Neural cell (in vitro differentiated cells): ENCODE measurements around the gene MPDZ. TPM values are rescaled to one million over a fixed set of nuclear protein-coding genes. Genes with fewer than 3 reads are reported as not detected.

ENCODE experiments used
- H2AFZ ChIP-seq: fragments of 200-600, 300-800 bp; sonication (generic), shearing (Covaris generic); 2 replicates; pipeline ENCODE4 v1.6.0; 2014; ENCODE audit warnings: low read depth, mild to moderate bottlenecking, antibody characterized with exemption, low read length, moderate library complexity
- H3F3A ChIP-seq: fragments of 200-600 bp; shearing (Covaris generic); 2 replicates; pipeline ENCODE4 v1.6.1; 2016; ENCODE audit warnings: mild to moderate bottlenecking, moderate library complexity, mixed read lengths, antibody characterized with exemption, low read length; ENCODE audit not compliant: insufficient read depth, poor library complexity, severe bottlenecking
- H3K27ac ChIP-seq: fragments of 200-600, 300-800 bp; sonication (generic), shearing (Covaris generic); 2 replicates; pipeline ENCODE4 v1.5.1; 2014; ENCODE audit warnings: mild to moderate bottlenecking, low read length, moderate library complexity
- H3K27me3 ChIP-seq: fragments of 300-800, 200-600 bp; sonication (generic), shearing (Covaris generic); 2 replicates; pipeline ENCODE4 v1.6.0; 2014; ENCODE audit warnings: mild to moderate bottlenecking, low read depth, low read length, moderate library complexity; ENCODE audit not compliant: insufficient read depth
- H3K36me3 ChIP-seq: fragments of 300-800, 200-600 bp; sonication (generic), shearing (Covaris generic); 2 replicates; pipeline ENCODE4 v1.5.1; 2014; ENCODE audit warnings: mild to moderate bottlenecking, antibody characterized with exemption, low read length, moderate library complexity; ENCODE audit not compliant: insufficient read depth
- H3K4me2 ChIP-seq: fragments of 300-800, 200-600 bp; sonication (generic), shearing (Covaris generic); 2 replicates; pipeline ENCODE4 v1.6.0; 2014; ENCODE audit warnings: mild to moderate bottlenecking, low read length
- H3K4me3 ChIP-seq: fragments of 300-800, 200-600 bp; sonication (generic), shearing (Covaris generic); 2 replicates; pipeline ENCODE4 v1.5.1; 2014; ENCODE audit warnings: mild to moderate bottlenecking, low read length, moderate library complexity
- H3K79me2 ChIP-seq: fragments of 200-600 bp; shearing (Covaris generic); replicated peaks from 2 replicates; pipeline ENCODE4 v1.6.0; 2014; ENCODE audit warnings: mild to moderate bottlenecking, low read length, moderate library complexity; ENCODE audit not compliant: insufficient read depth
- H3K9ac ChIP-seq: fragments of 300-800, 200-600 bp; sonication (generic), shearing (Covaris generic); 2 replicates; pipeline ENCODE4 v1.6.1; 2016; ENCODE audit warnings: mild to moderate bottlenecking, low read length, mixed read lengths
- H3K9me2 ChIP-seq: fragments of 200-600 bp; shearing (Covaris generic); 2 replicates; pipeline ENCODE4 v1.6.1; 2016; ENCODE audit warnings: mild to moderate bottlenecking, low read length, mixed read lengths; ENCODE audit not compliant: insufficient read depth
- H3K9me3 ChIP-seq: fragments of 200-600, 300-800 bp; sonication (generic), shearing (Covaris generic); 2 replicates; pipeline ENCODE4 v1.6.1; 2016; ENCODE audit warnings: mild to moderate bottlenecking, mixed run types, low read length, moderate library complexity, mixed read lengths
- H4K20me1 ChIP-seq: fragments of 200-600 bp; shearing (Covaris generic); 2 replicates; pipeline ENCODE4 v1.6.1; 2016; ENCODE audit warnings: mild to moderate bottlenecking, mixed run types; ENCODE audit not compliant: insufficient read depth
- EP300 ChIP-seq: fragments of 450-650 bp; conservative IDR thresholded peaks from 2 replicates; pipeline ENCODE4 v1.6.1; 2014; ENCODE audit warnings: antibody characterized with exemption, mild to moderate bottlenecking, moderate library complexity; ENCODE audit not compliant: poor library complexity, severe bottlenecking
- EZH2 ChIP-seq: fragments of 200-600, 300-800 bp; shearing (Covaris generic), sonication (generic); IDR thresholded peaks from 2 replicates; pipeline ENCODE4 v1.6.1; 2014; ENCODE audit warnings: antibody characterized with exemption, low read length, borderline replicate concordance, mild to moderate bottlenecking; ENCODE audit not compliant: insufficient read depth, poor library complexity, severe bottlenecking
- MXI1 ChIP-seq: fragments of 450-650 bp; conservative IDR thresholded peaks from 2 replicates; pipeline ENCODE4 v1.6.1; 2014; ENCODE audit warnings: antibody characterized with exemption, mild to moderate bottlenecking; ENCODE audit not compliant: poor library complexity, severe bottlenecking
- POLR2AphosphoS5 ChIP-seq: IDR thresholded peaks from 2 replicates; pipeline ENCODE4 v1.6.1; 2012
- RAD21 ChIP-seq: fragments of 450-650 bp; conservative IDR thresholded peaks from 2 replicates; pipeline ENCODE4 v1.6.1; 2014; ENCODE audit warnings: antibody characterized with exemption, mild to moderate bottlenecking, moderate library complexity
- SMC3 ChIP-seq: fragments of 450-650 bp; conservative IDR thresholded peaks from 2 replicates; pipeline ENCODE4 v1.6.1; 2014; ENCODE audit warnings: antibody characterized with exemption, mild to moderate bottlenecking, moderate library complexity; ENCODE audit not compliant: poor library complexity
- TAF1 ChIP-seq: IDR thresholded peaks from 2 replicates; pipeline ENCODE4 v1.6.1; 2012; ENCODE audit warnings: low read depth
- polyA plus RNA-seq: library from polyadenylated mRNA; depleted of rRNA; stranded (reverse); fragments of >200 nt; gene quantifications from 2 replicates; pipeline ENCODE4 v1.2.3, GENCODE V29; 2014
- TF ChIP-seq, protein P1 (sequence below): fragments of 450-650 bp; IDR thresholded peaks from 2 replicates; pipeline ENCODE4 v1.5.1; 2014; ENCODE audit warnings: antibody characterized with exemption, mild to moderate bottlenecking, moderate library complexity; ENCODE audit not compliant: poor library complexity, severe bottlenecking
- TF ChIP-seq, protein P2 (sequence below): IDR thresholded peaks from 2 replicates; pipeline ENCODE4 v1.6.1; 2012; ENCODE audit warnings: borderline replicate concordance

The MPDZ gene
- polyA plus RNA-seq, 1 donor from 2014 or later: 13.1 TPM

DNA sequence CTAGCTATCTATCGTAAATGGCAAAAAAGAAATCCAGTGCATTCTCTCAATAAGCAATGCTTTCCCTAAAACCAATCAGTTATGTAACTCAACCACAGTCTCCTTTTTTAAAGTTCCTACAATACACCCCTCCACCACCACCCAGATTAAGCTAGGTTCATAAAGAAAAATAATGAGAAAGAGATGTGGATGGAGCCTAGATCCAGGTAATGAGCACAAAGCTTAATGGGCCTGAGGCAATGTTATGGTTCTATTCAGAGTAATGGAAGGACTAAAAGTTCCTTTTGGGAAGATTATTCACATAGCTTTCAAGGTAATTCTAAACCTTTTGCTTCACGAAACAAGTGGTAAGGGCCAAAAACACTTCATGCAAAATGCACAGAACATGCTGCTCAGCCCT, 113.5 kb downstream of the MPDZ start:
- no peak for TF ChIP-seq RAD21
- TF ChIP-seq SMC3: no peak
- no peak for TF ChIP-seq POLR2AphosphoS5
- TF ChIP-seq, protein P1, sequence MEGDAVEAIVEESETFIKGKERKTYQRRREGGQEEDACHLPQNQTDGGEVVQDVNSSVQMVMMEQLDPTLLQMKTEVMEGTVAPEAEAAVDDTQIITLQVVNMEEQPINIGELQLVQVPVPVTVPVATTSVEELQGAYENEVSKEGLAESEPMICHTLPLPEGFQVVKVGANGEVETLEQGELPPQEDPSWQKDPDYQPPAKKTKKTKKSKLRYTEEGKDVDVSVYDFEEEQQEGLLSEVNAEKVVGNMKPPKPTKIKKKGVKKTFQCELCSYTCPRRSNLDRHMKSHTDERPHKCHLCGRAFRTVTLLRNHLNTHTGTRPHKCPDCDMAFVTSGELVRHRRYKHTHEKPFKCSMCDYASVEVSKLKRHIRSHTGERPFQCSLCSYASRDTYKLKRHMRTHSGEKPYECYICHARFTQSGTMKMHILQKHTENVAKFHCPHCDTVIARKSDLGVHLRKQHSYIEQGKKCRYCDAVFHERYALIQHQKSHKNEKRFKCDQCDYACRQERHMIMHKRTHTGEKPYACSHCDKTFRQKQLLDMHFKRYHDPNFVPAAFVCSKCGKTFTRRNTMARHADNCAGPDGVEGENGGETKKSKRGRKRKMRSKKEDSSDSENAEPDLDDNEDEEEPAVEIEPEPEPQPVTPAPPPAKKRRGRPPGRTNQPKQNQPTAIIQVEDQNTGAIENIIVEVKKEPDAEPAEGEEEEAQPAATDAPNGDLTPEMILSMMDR: no peak
- TF ChIP-seq, protein P2, sequence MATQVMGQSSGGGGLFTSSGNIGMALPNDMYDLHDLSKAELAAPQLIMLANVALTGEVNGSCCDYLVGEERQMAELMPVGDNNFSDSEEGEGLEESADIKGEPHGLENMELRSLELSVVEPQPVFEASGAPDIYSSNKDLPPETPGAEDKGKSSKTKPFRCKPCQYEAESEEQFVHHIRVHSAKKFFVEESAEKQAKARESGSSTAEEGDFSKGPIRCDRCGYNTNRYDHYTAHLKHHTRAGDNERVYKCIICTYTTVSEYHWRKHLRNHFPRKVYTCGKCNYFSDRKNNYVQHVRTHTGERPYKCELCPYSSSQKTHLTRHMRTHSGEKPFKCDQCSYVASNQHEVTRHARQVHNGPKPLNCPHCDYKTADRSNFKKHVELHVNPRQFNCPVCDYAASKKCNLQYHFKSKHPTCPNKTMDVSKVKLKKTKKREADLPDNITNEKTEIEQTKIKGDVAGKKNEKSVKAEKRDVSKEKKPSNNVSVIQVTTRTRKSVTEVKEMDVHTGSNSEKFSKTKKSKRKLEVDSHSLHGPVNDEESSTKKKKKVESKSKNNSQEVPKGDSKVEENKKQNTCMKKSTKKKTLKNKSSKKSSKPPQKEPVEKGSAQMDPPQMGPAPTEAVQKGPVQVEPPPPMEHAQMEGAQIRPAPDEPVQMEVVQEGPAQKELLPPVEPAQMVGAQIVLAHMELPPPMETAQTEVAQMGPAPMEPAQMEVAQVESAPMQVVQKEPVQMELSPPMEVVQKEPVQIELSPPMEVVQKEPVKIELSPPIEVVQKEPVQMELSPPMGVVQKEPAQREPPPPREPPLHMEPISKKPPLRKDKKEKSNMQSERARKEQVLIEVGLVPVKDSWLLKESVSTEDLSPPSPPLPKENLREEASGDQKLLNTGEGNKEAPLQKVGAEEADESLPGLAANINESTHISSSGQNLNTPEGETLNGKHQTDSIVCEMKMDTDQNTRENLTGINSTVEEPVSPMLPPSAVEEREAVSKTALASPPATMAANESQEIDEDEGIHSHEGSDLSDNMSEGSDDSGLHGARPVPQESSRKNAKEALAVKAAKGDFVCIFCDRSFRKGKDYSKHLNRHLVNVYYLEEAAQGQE: no peak
- TF ChIP-seq EP300: no peak
- no peak for TF ChIP-seq EZH2
- no peak for TF ChIP-seq MXI1
- TF ChIP-seq TAF1: no peak
- no peak overlapping the region for H3K9ac ChIP-seq
- no peak overlapping the region for H3K4me3 ChIP-seq
- no peak overlapping the region for H2AFZ ChIP-seq
- no peaks in the 10 kb centered on the region for H3K79me2 ChIP-seq
- H3K4me2 ChIP-seq: no peak overlapping the region
- peaks cover 4% of the 10 kb centered on the region for H3F3A ChIP-seq
- H3K27ac ChIP-seq: no peak overlapping the region
- H4K20me1 ChIP-seq: no peaks in the 10 kb centered on the region
- no peaks in the 10 kb centered on the region for H3K36me3 ChIP-seq
- no peaks in the 10 kb centered on the region for H3K9me2 ChIP-seq
- H3K9me3 ChIP-seq: no peaks in the 10 kb centered on the region
- H3K27me3 ChIP-seq: no peaks in the 10 kb centered on the region

DNA sequence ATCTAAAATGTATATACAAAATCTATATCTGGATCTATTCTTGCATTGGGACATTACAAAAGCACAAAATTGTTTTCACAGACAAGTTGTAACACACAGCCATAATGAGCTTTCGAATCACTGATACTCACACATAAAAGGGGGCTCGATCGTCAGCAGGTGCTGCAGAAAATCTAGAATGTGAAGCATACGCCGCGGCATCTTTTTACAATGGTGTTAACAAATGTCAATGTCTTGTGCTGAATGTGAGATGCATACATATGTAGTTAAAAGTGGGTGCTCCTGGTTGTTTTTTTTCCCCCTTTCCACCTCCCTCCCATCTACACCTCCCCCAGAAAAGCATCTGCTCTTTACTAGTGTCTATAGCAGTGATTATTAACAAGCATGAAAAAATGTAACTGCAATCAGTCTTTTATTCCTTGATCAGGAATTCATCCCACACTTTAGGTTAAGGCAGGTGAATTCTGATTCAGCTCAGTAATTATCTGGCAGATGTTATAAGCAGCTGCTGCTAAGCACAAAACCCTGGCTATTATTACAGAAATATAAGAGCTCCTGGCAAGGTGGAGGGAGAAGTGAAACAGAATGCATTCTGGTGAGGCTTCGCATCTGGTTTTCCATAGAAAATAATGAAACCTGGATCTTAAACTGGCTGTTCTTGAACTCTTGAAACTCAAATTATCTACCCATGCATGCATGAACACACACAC, 114.1 kb downstream of the MPDZ start:
- Histone ChIP-seq H3K4me3 (no peak overlapping the region), H3F3A (peaks cover 4% of the 10 kb centered on the region)
- TF ChIP-seq RAD21: no peak
- TF ChIP-seq, protein P2: no peak
- TF ChIP-seq EZH2: no peak
- TF ChIP-seq, protein P1: no peak
- no peak for TF ChIP-seq EP300
- TF ChIP-seq POLR2AphosphoS5: no peak
- no peak for TF ChIP-seq SMC3
- no peak for TF ChIP-seq TAF1
- no peak for TF ChIP-seq MXI1

More for the DNA sequence above, 114.1 kb downstream of the MPDZ start:
- no peaks in the 10 kb centered on the region for H3K36me3 ChIP-seq
- H2AFZ ChIP-seq: no peak overlapping the region
- no peaks in the 10 kb centered on the region for H3K9me2 ChIP-seq
- no peaks in the 10 kb centered on the region for H3K27me3 ChIP-seq
- H4K20me1 ChIP-seq: no peaks in the 10 kb centered on the region
- no peaks in the 10 kb centered on the region for H3K9me3 ChIP-seq
- H3K9ac ChIP-seq: no peak overlapping the region
- H3K27ac ChIP-seq: no peak overlapping the region
- H3K4me2 ChIP-seq: no peak overlapping the region
- H3K79me2 ChIP-seq: no peaks in the 10 kb centered on the region
